NB4 (cell line): ENCODE results near the gene SEMA6D.

ENCODE experiments used
- CTCF ChIP-seq: IDR thresholded peaks from one replicate; pipeline ENCODE4 v1.5.1; 2012; ENCODE audit warnings: low read depth, low read length
- POLR2A ChIP-seq: IDR thresholded peaks from 2 replicates; pipeline ENCODE4 v1.6.1; 2011; ENCODE audit warnings: mild to moderate bottlenecking; ENCODE audit not compliant: insufficient read length; ENCODE audit errors: extremely low read depth
- TF ChIP-seq, protein P1 (sequence below): IDR thresholded peaks from 2 replicates; pipeline ENCODE4 v1.6.1; 2011; ENCODE audit warnings: low read depth, low read length

DNA sequence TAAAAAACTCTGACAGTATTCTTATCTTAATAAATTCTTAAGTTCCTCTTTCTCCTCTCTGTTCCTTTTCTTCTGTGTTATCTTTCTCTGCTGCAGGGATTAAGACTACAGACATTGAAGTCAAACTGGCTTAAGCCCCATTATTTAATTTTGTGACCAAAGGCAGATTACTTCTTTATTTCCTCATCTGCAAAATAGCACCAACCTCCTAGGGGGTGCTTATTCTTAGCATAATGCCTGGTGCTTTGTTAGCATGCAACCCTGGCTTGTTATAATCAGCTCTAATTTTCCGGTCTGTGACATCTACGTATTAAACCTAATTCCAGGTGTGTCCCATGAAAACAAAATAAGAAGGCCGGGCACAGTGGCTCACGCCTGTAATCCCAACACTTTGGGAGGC, 23.8 kb downstream of the SEMA6D start:
- TF ChIP-seq CTCF, result no peak
- TF ChIP-seq POLR2A, result no peak
- TF ChIP-seq, protein P1, sequence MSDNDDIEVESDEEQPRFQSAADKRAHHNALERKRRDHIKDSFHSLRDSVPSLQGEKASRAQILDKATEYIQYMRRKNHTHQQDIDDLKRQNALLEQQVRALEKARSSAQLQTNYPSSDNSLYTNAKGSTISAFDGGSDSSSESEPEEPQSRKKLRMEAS, result no peak
